K562 (cell line): ENCODE measurements around the gene PIP5K1B. TPM values are rescaled to one million over a fixed set of nuclear protein-coding genes. Genes with fewer than 3 reads are reported as not detected.

Source experiments
- ATAC-seq: fragments of 200-7000 bp; cut with Tn5 transposase; 3 replicates; pipeline ENCODE4 v1.9.1; 2020; ENCODE audit warnings: moderate library complexity
- BruUV-seq: library from RNA; stranded (reverse); fragments of 400-500 nt; replicated peaks from 2 replicates; lab custom pipeline; 2021; lab: Mats Ljungman, UMichigan
- CTCF ChIA-PET: fragments of 300-600 bp; formaldehyde crosslinking; extraction: SDS; loops from one replicate; lab custom pipeline; 2021; ENCODE audit warnings: low intra/inter-chr PET ratio; lab: Yijun Ruan, JAX
- POLR2A ChIA-PET: fragments of 300-600, 350-650 bp; sonication (Branson Sonifier 250); formaldehyde crosslinking; extraction: SDS; loops from one replicate; lab custom pipeline; 2021; ENCODE audit warnings: antibody characterized with exemption, inconsistent platforms; lab: Yijun Ruan, JAX
- DNase-seq, 4 experiments: peaks; one replicate each; pipeline versions ENCODE4 v3.0.0 to v3.0.0-alpha.2; 2011 to 2018; ENCODE audit warnings: low spot score in 3 of 4, mixed read lengths in 3 of 4; ENCODE audit errors: extremely low read depth in 1 of 4
- FAIRE-seq: peaks from 2 replicates; lab custom pipeline; 2011; peaks lifted over from hg19 to GRCh38; lab: Jason Lieb, UNC
- H2AFZ ChIP-seq: 2 replicates; pipeline ENCODE4 v1.6.0; 2011; ENCODE audit warnings: low read depth, low read length, control low read depth, inconsistent platforms
- H3K27ac ChIP-seq: fragments of 200-600 bp; 3 replicates; pipeline ENCODE4 v1.8.0; 2011; ENCODE audit warnings: low read depth, mild to moderate bottlenecking, control low read depth, inconsistent platforms, low read length, moderate library complexity, mixed read lengths; ENCODE audit errors: extremely low read depth
- H3K27me3 ChIP-seq, 2 experiments: fragments of 300-600 bp in 1 of 2; 2 replicates in 1 of 2; 3 replicates in 1 of 2; pipeline versions ENCODE4 v1.6.0 to v1.8.0; 2011; ENCODE audit warnings: inconsistent platforms in 2 of 2, low read length in 2 of 2, mild to moderate bottlenecking in 1 of 2, mixed read lengths in 1 of 2, moderate library complexity in 1 of 2; ENCODE audit not compliant: control insufficient read depth in 2 of 2, insufficient read depth in 2 of 2
- H3K36me3 ChIP-seq: fragments of 300-600 bp; 3 replicates; pipeline ENCODE4 v1.8.0; 2011; ENCODE audit warnings: mild to moderate bottlenecking, low read length, inconsistent platforms; ENCODE audit not compliant: control insufficient read depth, insufficient read depth
- H3K4me1 ChIP-seq, 2 experiments: fragments of 200-600 bp in 1 of 2; replicated peaks in 1 of 2; 2 replicates in 1 of 2; 3 replicates in 1 of 2; pipeline versions ENCODE4 v1.5.1 to v1.8.0; 2011; ENCODE audit warnings: inconsistent platforms in 2 of 2, low read length in 2 of 2, mild to moderate bottlenecking in 1 of 2, mixed read lengths in 1 of 2, moderate library complexity in 1 of 2; ENCODE audit not compliant: control insufficient read depth in 2 of 2, insufficient read depth in 2 of 2
- H3K4me2 ChIP-seq: 2 replicates; pipeline ENCODE4 v1.6.1; 2011; ENCODE audit warnings: low read length, control low read depth, inconsistent platforms, mixed read lengths; ENCODE audit not compliant: insufficient read depth
- H3K4me3 ChIP-seq: fragments of 200-600 bp; sonication (generic), shearing (Covaris generic); 2 replicates; pipeline ENCODE4 v1.5.1; 2016; ENCODE audit warnings: control low read depth, inconsistent platforms
- H3K79me2 ChIP-seq: fragments of 200-600 bp; 3 replicates; pipeline ENCODE4 v1.8.0; 2011; ENCODE audit warnings: low read length, inconsistent platforms; ENCODE audit not compliant: control insufficient read depth, insufficient read depth
- H3K9ac ChIP-seq, 2 experiments: 2 replicates each; pipeline versions ENCODE4 v1.6.0 to v1.6.1; 2011; ENCODE audit warnings: low read depth in 2 of 2, low read length in 2 of 2, control low read depth in 1 of 2, inconsistent platforms in 1 of 2, mild to moderate bottlenecking in 1 of 2, mixed read lengths in 1 of 2; ENCODE audit not compliant: insufficient read depth in 1 of 2
- H3K9me1 ChIP-seq: one replicate; pipeline ENCODE4 v1.6.0; 2011; ENCODE audit warnings: inconsistent platforms, mild to moderate bottlenecking, low read length, moderate library complexity; ENCODE audit not compliant: control insufficient read depth, insufficient read depth
- H3K9me3 ChIP-seq: replicated peaks from 2 replicates; pipeline ENCODE4 v1.5.1; 2011; ENCODE audit warnings: low read depth, low read length, inconsistent platforms; ENCODE audit not compliant: control insufficient read depth, insufficient read depth
- H4K20me1 ChIP-seq: replicated peaks from 2 replicates; pipeline ENCODE4 v1.6.1; 2011; ENCODE audit warnings: low read length, inconsistent platforms, mixed read lengths; ENCODE audit not compliant: control insufficient read depth, insufficient read depth
- FOXA1 ChIP-seq: fragments of 450-650 bp; IDR thresholded peaks from 2 replicates; pipeline ENCODE4 v1.6.1; 2016; ENCODE audit warnings: mild to moderate bottlenecking, borderline replicate concordance
- GTF2F1 ChIP-seq: IDR thresholded peaks from 2 replicates; pipeline ENCODE4 v1.6.1; 2011; ENCODE audit warnings: low read depth, low read length, improper control_type of control experiment
- JUND ChIP-seq, 2 experiments: IDR thresholded peaks; 2 replicates in 1 of 2; 3 replicates in 1 of 2; pipeline ENCODE4 v1.6.1; 2011; ENCODE audit warnings: borderline replicate concordance in 2 of 2, low read depth in 2 of 2, low read length in 2 of 2, improper control_type of control experiment in 1 of 2, missing biosample characterization in 1 of 2, missing genetic modification characterization in 1 of 2, missing genetic modification reagents in 1 of 2
- RBBP5 ChIP-seq: fragments of 200-600 bp; sonication (generic); IDR thresholded peaks from 2 replicates; pipeline ENCODE4 v1.6.1; 2012; ENCODE audit warnings: borderline replicate concordance, mild to moderate bottlenecking, low read length, control low read depth, inconsistent platforms; ENCODE audit not compliant: insufficient read depth, poor library complexity, severe bottlenecking
- RFX7 ChIP-seq: fragments of 250-450 bp; sonication (Bioruptor Pico); IDR thresholded peaks from 2 replicates; pipeline ENCODE4 v1.5.1; 2021; ENCODE audit warnings: mild to moderate bottlenecking
- SIRT6 ChIP-seq: IDR thresholded peaks from one replicate; pipeline ENCODE4 v1.6.1; 2012; ENCODE audit warnings: low read depth, mild to moderate bottlenecking, control low read depth, inconsistent platforms, low read length, moderate library complexity
- ZNF217 ChIP-seq: sonication (generic); formaldehyde crosslinking; IDR thresholded peaks from 2 replicates; pipeline ENCODE4 v1.8.0; 2022; ENCODE audit warnings: mild to moderate bottlenecking, missing genetic modification reagents
- WGBS: fragments of 100-300 bp; shearing (Covaris generic); methylation state at CpG from one replicate; pipeline ENCODE4 v1.1.6; 2016; ENCODE audit warnings: low coverage, mixed read lengths; ENCODE audit not compliant: insufficient coverage; ENCODE audit errors: missing lambda C conversion rate; 5-methylcytosine and 5-hydroxymethylcytosine counted together
- in situ Hi-C: fragments of 300-500 bp; cut with MboI; formaldehyde crosslinking; loops from 4 replicates; pipeline ENCODE4 v1.15.0; 2018; ENCODE audit warnings: inconsistent platforms, mixed read lengths
- intact Hi-C: fragments of 100-400 bp; cut with micrococcal nuclease; formaldehyde crosslinking; loops from 2 replicates; pipeline ENCODE4 v1.14.2; 2022
- polyA plus RNA-seq, 8 experiments: library from polyadenylated mRNA; depleted of rRNA in 4 of 8; stranded (reverse) in 5 of 8; unstranded in 3 of 8; fragments of >200 nt; fragmentation: Nextera tagmentation in 2 of 8; fragmentation: Illumina TruSeq in 1 of 8; extraction: Ambion mirVana in 2 of 8; extraction: Trizol in 1 of 8; gene quantifications; 2 replicates each; pipeline versions ENCODE4 v1.2.1 to v1.2.3, GENCODE V29; 2011 to 2014; ENCODE audit warnings: inconsistent platforms in 1 of 8, missing spikeins in 1 of 8
- total RNA-seq, 7 experiments: library from RNA; depleted of rRNA in 6 of 7; stranded (reverse); fragments of >200 nt in 6 of 7; fragmentation: Illumina TruSeq in 2 of 7; extraction: Trizol in 2 of 7; gene quantifications; 2 replicates each; pipeline versions ENCODE4 v1.2.1 to v1.2.3, GENCODE V29; 2011 to 2021; ENCODE audit warnings: low replicate concordance in 1 of 7

PIP5K1B gene
- total and polyA plus RNA-seq, 9 of the 15 experiments (the other 6 are each of a cell fraction or from before 2014, with no cell fraction given) = 3.1 to 12.9 (median 7.4) TPM

DNA sequence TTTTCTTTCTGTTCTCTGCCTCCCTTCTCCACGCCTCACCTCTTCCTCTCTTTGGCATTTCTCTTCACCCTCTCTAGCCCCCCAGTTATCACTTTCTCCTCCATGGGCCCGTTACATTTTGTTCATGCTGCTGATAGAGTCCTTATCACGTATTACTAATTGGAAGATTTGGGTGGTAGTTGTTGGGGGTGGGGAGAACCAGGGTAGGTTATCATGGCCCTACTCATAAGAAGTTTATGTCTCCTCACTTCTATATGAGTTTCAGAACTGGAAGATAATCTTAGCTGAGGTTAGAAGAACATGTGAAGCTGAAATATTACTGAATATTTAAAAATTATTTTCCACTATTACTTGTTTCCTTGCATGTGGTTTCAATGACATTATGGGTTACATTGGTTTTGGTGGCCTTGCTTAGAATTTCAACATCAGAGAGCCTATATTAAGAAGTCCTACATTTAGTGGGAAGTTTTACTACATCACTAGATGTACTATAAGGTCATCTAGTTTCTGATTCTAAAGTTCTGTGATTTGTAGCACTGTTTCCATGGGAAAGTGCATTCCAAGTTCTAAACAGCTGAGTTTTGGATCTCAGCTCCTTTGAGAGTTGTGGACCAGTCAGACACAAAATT is 36.8 kb downstream of the PIP5K1B start:
- Histone ChIP-seq H4K20me1 (no peaks in the 10 kb centered on the region), H3K79me2 (peaks cover 24% of the 10 kb centered on the region; the same call in 2 of the 3 replicates), H3K9me3 (no peaks in the 10 kb centered on the region), H3K27ac (no peak overlapping the region), H3K4me2 (0 out of 2 replicates have a peak overlapping the region, but pooled peaks have one; percentile 8), H3K4me3 (no peak overlapping the region), H3K9ac (no peak overlapping the region), H3K4me1 (peaks cover 11 to 38% of the 10 kb centered on the region in 2 experiments), H3K9me1 (no peaks in the 10 kb centered on the region), H3K36me3 (no peaks in the 10 kb centered on the region), H2AFZ (no peak overlapping the region), H3K27me3 (no peaks in the 10 kb centered on the region)
- WGBS = 14% methylated on average over 2 of the region's 3 CpGs
- ATAC-seq (no peak), FAIRE-seq (no peak), DNase-seq (no peak)
- in situ Hi-C loops (no loop called here), intact Hi-C loops (loop anchor here (5.0 kb wide), 1 partner anchor 35 kb away; no protein-coding TSS in a partner anchor)
- POLR2A ChIA-PET = interaction anchor here (0.7 kb wide), 1 partner anchor 23 kb away, joined by 4 read pairs; no protein-coding TSS in a partner anchor
- CTCF ChIA-PET = no interaction called here
- TF ChIP-seq SIRT6 (no peak), FOXA1 (no peak), RBBP5 (no peak), RFX7 (no peak), JUND (IDR thresholded peaks at IDR 0.05; ENCODE audit: borderline replicate concordance, low read depth, low read length) (no peak), JUND (tag; IDR thresholded peaks at IDR 0.05; ENCODE audit: borderline replicate concordance, low read depth, low read length) (no peak), ZNF217 (CRISPR knock-in tag) (no peak), GTF2F1 (no peak)
- no TSS peak for BruUV-seq
